Activated CD8-positive, alpha-beta T cell treated with anti-CD3 and anti-CD28 coated beads for 36 hours (primary cell): ENCODE measurements around the gene CHMP1B. TPM values are rescaled to one million over a fixed set of nuclear protein-coding genes. Genes with fewer than 3 reads are reported as not detected.

ENCODE experiments used
- ATAC-seq: fragments of 200-7000 bp; cut with Tn5 transposase; one replicate; pipeline ENCODE4 v1.10.0; 2021; ENCODE audit warnings: mild to moderate bottlenecking, moderate library complexity
- CTCF ChIA-PET: fragments of 350-600 bp; sonication (Branson Sonifier 250); formaldehyde crosslinking; loops from one replicate; lab custom pipeline; 2021; ENCODE audit warnings: antibody characterized with exemption; lab: Charles Lee
- POLR2A ChIA-PET: fragments of 350-600 bp; sonication (Branson Sonifier 250); formaldehyde crosslinking; loops from one replicate; lab custom pipeline; 2021; ENCODE audit warnings: antibody characterized with exemption; lab: Charles Lee
- DNase-seq: peaks from one replicate; pipeline ENCODE4 v3.0.0-alpha.2; 2020
- H3K27ac Mint-ChIP-seq: one replicate; pipeline ENCODE4 v1.8.0; 2021; ENCODE audit warnings: mild to moderate bottlenecking, mixed read lengths
- H3K27me3 Mint-ChIP-seq: one replicate; pipeline ENCODE4 v1.8.0; 2021; ENCODE audit warnings: mixed read lengths
- H3K36me3 Mint-ChIP-seq: one replicate; pipeline ENCODE4 v1.8.0; 2021; ENCODE audit warnings: low read depth, mixed read lengths
- H3K4me1 Mint-ChIP-seq: one replicate; pipeline ENCODE4 v1.8.0; 2021; ENCODE audit warnings: low read depth, mixed read lengths
- H3K4me3 Mint-ChIP-seq: one replicate; pipeline ENCODE4 v1.8.0; 2021; ENCODE audit warnings: mild to moderate bottlenecking, moderate library complexity, mixed read lengths
- H3K9me3 Mint-ChIP-seq: one replicate; pipeline ENCODE4 v1.8.0; 2021; ENCODE audit warnings: mixed read lengths
- intact Hi-C: fragments of 100-400 bp; cut with micrococcal nuclease; formaldehyde crosslinking; loops from one replicate; pipeline ENCODE4 v1.10.0; 2022
- total RNA-seq, 2 experiments: library from RNA; stranded (reverse); gene quantifications; one replicate each; pipeline ENCODE4 v1.2.3, GENCODE V29; 2021
- TF ChIP-seq, protein P1 (sequence below): fragments of 200-600 bp; IDR thresholded peaks from one replicate; pipeline ENCODE4 v1.8.0; 2022; ENCODE audit warnings: antibody characterized with exemption, mild to moderate bottlenecking

Gene CHMP1B
- total RNA-seq, 2 experiments from 2014 or later: 24.8 to 25.8 TPM

DNA sequence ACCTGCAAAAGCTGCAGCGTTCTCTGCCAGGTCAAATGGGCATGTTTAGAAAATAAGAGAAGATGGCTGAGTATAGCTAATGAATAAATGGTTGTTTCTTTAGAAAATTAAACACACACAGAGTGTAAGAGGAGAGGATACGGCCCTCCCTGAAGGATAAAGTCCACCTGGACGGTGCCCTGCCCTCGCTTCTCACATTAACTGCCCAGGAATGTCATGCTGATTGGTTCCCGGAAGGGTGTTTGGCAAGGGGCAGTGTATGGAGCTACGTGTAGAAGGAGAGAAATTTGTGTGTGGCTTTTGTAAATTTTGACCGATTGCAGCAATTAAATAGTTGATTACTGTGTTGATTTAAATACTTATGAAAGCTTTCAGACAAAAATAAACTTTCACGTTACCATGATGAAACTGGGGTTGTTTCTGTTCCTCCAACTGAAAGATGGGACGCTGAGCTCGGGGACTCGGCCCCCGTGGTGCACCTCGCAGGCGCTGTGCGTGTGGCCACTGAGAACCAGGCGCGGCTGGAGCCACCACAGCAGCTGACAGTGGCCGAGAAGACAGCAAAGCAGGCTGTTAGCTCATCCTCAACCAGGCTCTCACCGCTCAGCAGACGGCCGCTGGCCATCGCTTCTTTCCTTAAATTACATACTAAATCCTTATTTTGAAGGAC, 34.2 kb downstream of the CHMP1B start:
- CTCF ChIA-PET: no interaction called here
- TF ChIP-seq, protein P1, sequence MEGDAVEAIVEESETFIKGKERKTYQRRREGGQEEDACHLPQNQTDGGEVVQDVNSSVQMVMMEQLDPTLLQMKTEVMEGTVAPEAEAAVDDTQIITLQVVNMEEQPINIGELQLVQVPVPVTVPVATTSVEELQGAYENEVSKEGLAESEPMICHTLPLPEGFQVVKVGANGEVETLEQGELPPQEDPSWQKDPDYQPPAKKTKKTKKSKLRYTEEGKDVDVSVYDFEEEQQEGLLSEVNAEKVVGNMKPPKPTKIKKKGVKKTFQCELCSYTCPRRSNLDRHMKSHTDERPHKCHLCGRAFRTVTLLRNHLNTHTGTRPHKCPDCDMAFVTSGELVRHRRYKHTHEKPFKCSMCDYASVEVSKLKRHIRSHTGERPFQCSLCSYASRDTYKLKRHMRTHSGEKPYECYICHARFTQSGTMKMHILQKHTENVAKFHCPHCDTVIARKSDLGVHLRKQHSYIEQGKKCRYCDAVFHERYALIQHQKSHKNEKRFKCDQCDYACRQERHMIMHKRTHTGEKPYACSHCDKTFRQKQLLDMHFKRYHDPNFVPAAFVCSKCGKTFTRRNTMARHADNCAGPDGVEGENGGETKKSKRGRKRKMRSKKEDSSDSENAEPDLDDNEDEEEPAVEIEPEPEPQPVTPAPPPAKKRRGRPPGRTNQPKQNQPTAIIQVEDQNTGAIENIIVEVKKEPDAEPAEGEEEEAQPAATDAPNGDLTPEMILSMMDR: no peak
- Mint-ChIP-seq H3K9me3 (no peaks in the 10 kb centered on the region), H3K4me1 (no peaks in the 10 kb centered on the region), H3K4me3 (no peak overlapping the region), H3K36me3 (peaks cover 16% of the 10 kb centered on the region), H3K27ac (no peak overlapping the region), H3K27me3 (no peaks in the 10 kb centered on the region)
- intact Hi-C loops: no loop called here
- ATAC-seq: no peak
- DNase-seq: no peak
- POLR2A ChIA-PET: no interaction called here

DNA sequence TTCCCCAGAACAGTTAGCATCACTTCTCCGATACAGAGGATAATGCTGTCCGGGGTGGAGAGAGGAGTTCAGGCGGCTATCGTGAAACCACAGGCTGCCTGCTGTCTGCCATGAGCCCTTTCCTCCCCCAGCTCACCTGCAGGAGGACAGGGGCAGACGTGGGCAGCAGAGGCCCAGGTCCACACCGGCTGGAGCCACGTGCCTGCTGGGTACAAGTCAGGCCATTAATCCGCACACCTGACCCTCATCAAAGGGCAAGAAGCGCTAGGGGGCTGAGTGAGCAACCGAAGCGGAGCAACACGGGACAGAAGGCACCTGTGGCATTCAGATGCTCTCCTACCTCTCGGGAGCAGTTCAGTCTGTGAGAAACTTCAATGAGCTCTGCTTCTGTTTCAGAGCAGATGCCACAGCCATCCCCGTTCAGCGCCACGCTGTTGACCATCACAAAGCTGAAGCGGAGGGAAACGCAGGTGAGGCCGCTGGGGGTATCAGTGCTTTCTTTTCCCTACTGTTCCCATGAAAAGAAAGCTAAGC, 35.4 kb downstream of the CHMP1B start:
- Mint-ChIP-seq H3K27me3 (no peaks in the 10 kb centered on the region), H3K36me3 (peaks cover 19% of the 10 kb centered on the region), H3K9me3 (no peaks in the 10 kb centered on the region), H3K4me1 (no peaks in the 10 kb centered on the region), H3K27ac (no peak overlapping the region), H3K4me3 (no peak overlapping the region)
- no peak for ATAC-seq
- TF ChIP-seq, protein P1: no peak
- intact Hi-C loops: no loop called here
- CTCF ChIA-PET: no interaction called here
- DNase-seq: no peak
- POLR2A ChIA-PET: interaction anchor here (0.6 to 1.1 kb wide), 2 partner anchors 22 to 95 kb away, joined by 3 read pairs; no protein-coding TSS in a partner anchor

DNA sequence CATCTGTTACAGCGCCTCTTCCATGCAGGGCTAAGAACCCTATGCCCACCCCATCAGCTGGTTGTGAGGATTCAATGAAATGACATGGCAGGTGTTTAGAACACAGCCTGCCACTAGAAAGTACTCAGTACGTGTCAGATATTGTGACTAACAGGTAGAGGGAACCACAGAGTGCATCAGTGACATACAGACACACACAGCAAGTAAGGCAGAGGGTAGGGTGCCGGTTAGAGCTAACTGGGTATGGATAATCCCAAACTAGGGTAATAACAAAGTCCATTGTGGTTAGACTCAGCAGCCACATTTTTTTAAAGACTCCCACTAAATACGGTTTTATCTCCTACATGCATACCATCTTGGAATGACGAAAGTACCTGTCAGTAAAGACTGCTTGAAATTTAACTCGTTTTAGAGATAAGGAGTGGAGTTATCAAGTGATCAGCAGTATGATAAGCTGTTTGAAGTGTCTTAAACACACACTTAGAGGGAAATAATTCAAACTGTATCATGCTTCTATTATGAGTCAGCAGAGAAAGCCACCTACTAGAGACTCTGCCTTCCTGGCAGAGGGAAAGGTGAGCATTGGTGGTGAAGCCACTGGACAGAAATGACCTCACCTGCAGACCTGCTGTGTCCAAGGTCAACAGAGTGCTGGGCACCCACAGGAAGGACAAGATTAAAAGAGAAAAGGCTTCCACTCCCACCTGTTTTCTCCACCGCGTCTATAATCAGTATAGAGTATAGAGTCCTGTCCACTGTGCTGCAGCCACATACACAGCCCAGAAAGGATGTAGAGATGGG, 36.3 kb downstream of the CHMP1B start:
- ChIA-PET POLR2A (interaction anchor here (0.6 to 1.1 kb wide), 2 partner anchors 17 to 94 kb away, joined by 3 to 5 read pairs; no protein-coding TSS in a partner anchor), CTCF (no interaction called here)
- no peaks in the 10 kb centered on the region for H3K9me3 Mint-ChIP-seq
- peaks cover 19% of the 10 kb centered on the region for H3K36me3 Mint-ChIP-seq
- TF ChIP-seq, protein P1: no peak
- H3K27ac Mint-ChIP-seq: no peak overlapping the region
- no peaks in the 10 kb centered on the region for H3K4me1 Mint-ChIP-seq
- no peak for ATAC-seq
- no peak overlapping the region for H3K4me3 Mint-ChIP-seq
- no peaks in the 10 kb centered on the region for H3K27me3 Mint-ChIP-seq
- DNase-seq: no peak
- intact Hi-C loops: no loop called here

DNA sequence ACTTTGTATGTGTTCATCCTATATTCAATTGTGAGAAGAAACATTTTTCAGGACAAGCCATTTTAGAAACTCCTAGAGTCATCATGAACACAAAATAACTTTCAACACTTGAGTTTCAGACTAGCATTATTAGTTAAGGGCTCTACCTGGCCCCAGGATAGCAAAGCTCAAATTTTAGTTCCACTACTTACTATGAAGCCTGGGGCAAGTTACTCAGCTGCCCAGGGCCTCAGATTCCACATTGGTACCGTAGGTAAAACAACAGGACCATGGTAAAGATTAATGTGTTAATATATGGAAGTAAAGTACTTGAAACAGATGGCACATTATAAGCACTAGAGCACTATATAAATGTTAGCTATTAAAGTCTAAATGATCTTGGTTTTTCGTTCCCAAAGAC, 37.5 kb downstream of the CHMP1B start:
- Mint-ChIP-seq H3K9me3 (no peaks in the 10 kb centered on the region), H3K27ac (no peak overlapping the region), H3K4me1 (no peaks in the 10 kb centered on the region), H3K36me3 (peaks cover 24% of the 10 kb centered on the region), H3K4me3 (no peak overlapping the region), H3K27me3 (no peaks in the 10 kb centered on the region)
- intact Hi-C loops: no loop called here
- TF ChIP-seq, protein P1: no peak
- ATAC-seq (no peak), DNase-seq (no peak)
- POLR2A ChIA-PET: interaction anchor here (0.9 to 1.2 kb wide), 2 partner anchors 20 to 37 kb away, joined by 3 read pairs; partner anchors contain the start of gene MPPE1
- CTCF ChIA-PET: interaction anchor here (0.8 to 1.7 kb wide), 2 partner anchors 49 to 233 kb away, joined by 3 to 5 read pairs; no protein-coding TSS in a partner anchor
